ENCODE measurements around the gene GNG14. TPM values are rescaled to one million over a fixed set of nuclear protein-coding genes. Genes with fewer than 3 reads are reported as not detected.
A peak's percentile ranks its signal among the peaks of the same experiment; 100 is the strongest.
"Not testable (repeated sequence)": the region's sequence is repeated elsewhere in the genome, so short reads cannot be mapped to it uniquely, and the experiment has no call there.

Gene GNG14
- polyA plus RNA-seq, 1 donor = 0.33 TPM

DNA sequence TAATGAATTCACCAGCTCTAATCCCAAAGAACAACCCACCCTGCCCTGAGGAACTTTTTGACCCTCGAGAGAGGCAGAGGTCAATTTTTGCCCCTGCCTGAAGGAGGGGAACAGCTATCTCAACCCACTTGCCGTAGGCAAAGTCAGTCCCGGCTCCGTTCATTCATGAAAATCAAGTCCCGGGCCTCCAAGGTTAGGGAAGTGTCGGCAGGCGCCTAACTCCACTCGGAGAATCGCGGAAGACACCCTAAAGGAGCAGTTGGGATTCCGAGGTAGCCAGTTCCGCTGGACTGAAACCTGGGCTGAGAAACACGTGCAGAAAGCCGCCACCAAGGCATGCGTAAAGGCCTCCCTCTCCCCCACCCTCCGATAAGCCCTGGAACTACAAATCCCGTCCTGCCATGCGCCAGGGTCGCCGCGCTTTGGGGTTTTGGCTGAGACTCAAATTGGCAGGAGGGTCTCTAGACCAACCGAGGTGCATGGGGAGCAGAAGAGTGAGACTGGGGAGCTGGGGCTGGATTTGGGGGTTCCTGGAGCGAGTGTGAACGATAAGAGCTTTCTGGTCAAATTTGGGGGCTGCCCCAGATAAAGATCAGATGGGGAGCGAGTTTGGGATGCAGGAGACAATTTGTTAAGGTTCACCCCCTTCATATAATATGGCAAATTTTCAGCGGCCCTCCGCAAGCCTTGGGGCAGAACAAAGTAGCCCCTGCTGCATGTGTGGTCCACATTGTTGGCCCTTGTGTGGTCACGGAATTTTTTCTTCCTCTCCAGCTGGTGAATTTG lies 36.0 kb downstream of the GNG14 start, which contains the start of gene TNPO2:
Gene TNPO2, minus strand, starts transcription at position 292 of the 786 bp plus-strand sequence. CDS start 2,955 bp downstream, outside the sequence.
- Histone ChIP-seq H3K4me1 (ENCODE audit: control insufficient read depth, insufficient read depth, low read length) (peaks cover 9% of the 10 kb centered on the region), H3K27me3 (ENCODE audit: control insufficient read depth, insufficient read depth, low read length) (no peaks in the 10 kb centered on the region), H3K4me3 (ENCODE audit: low read length) (peak within 1 kb of the TSS; percentile 83), H3K27ac (ENCODE audit: low read length) (peak within 1 kb of the TSS; percentile 69), H3K36me3 (ENCODE audit: control insufficient read depth, insufficient read depth, low read length) (peaks cover 17% of the 10 kb centered on the region), H3K9me3 (ENCODE audit: control insufficient read depth, low read depth, low read length) (no peaks in the 10 kb centered on the region)
- no CpG with 5 or more reads among the region's 28 CpGs for WGBS (ENCODE audit: insufficient coverage, low lambda C conversion rate)
- DNase-seq = peak; percentile 60 to 74

DNA sequence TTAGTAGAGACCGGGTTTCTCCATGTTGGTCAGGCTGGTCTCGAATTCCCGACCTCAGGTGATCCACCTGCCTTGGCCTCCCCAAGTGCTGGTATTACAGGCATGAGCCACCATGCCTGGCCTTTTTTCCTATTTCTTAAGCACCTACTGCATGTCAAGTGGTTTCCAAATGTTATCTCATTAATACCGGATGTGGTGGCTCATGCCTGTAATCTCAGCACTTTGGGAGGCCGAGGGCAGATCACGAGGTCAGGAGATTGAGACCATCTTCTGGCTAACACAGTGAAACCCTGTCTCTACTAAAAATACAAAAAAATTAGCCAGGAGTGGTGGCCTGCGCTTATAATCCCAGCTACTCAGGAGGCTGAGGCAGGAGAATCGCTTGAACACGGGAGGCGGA lies 37.8 kb downstream of the GNG14 start:
- not testable (repeated sequence) for H3K4me1 ChIP-seq (ENCODE audit: control insufficient read depth, insufficient read depth, low read length); DNase-seq; H3K27me3 ChIP-seq (ENCODE audit: control insufficient read depth, insufficient read depth, low read length); H3K27ac ChIP-seq (ENCODE audit: low read length); H3K4me3 ChIP-seq (ENCODE audit: low read length); H3K9me3 ChIP-seq (ENCODE audit: control insufficient read depth, low read depth, low read length)
- H3K36me3 ChIP-seq (ENCODE audit: control insufficient read depth, insufficient read depth, low read length) = peaks cover 20% of the 10 kb centered on the region
- WGBS (ENCODE audit: insufficient coverage, low lambda C conversion rate) = no CpG with 5 or more reads among the region's 10 CpGs

DNA sequence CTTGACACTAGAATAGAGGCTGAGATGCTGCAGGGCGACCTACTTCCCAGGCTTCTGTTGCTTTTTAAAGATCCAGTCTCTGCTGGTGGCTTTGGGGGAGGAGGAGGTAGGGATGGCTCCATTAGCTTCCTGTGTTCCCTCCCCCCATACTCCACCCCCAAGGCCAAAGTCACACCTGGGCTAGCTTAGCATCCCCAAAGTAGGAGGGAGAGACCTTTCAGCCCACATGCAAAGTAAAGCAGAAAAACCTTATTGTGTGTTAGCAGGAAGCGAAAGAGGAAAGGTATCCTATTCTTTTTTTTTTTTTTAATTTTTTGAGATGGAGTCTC lies 39.2 kb downstream of the GNG14 start:
- Histone ChIP-seq H3K27ac (ENCODE audit: low read length) (no peak overlapping the region), H3K4me1 (ENCODE audit: control insufficient read depth, insufficient read depth, low read length) (peaks cover 4% of the 10 kb centered on the region), H3K27me3 (ENCODE audit: control insufficient read depth, insufficient read depth, low read length) (no peaks in the 10 kb centered on the region), H3K36me3 (ENCODE audit: control insufficient read depth, insufficient read depth, low read length) (peaks cover 26% of the 10 kb centered on the region), H3K4me3 (ENCODE audit: low read length) (no peak overlapping the region), H3K9me3 (ENCODE audit: control insufficient read depth, low read depth, low read length) (no peaks in the 10 kb centered on the region)
- WGBS (ENCODE audit: insufficient coverage, low lambda C conversion rate) = no CpG with 5 or more reads among the region's 2 CpGs
- DNase-seq = no peak

DNA sequence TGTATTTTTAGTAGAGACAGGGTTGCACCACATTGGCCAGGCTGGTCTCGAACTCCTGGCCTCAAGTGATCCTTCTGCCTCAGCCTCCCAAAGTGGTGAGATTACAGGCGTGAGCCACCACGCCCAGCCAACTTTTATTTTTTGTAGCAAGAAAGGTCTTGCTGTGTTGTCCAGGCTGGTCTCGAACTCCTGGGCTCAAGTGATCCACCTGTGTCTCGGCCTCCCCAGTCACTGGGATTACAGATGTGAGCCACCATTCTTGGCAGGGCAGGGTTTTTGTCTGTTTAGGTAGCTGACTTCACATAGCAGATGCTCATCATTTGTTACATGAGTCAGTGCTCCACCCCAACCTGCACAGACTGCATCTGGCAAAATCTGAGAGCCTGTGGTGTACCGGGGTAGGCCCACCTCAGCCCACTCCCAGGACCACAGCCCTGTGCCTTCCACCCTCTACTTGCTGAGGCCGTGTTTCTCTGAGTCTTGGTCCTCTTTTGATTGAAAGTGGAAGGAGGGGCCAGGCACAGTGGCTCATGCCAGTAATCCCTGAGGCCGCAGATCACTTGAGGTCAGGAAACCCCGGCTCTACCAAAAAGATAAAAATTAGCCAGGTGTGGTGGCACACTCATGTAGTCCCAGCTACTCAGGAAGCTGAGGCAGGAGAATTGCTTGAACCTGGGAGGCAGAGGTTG lies 40.1 kb downstream of the GNG14 start:
- DNase-seq = no peak
- WGBS (ENCODE audit: insufficient coverage, low lambda C conversion rate) = 80% methylated on average over 1 of the region's 9 CpGs
- H3K4me3 ChIP-seq (ENCODE audit: low read length) = no peak overlapping the region
- peaks cover 12% of the 10 kb centered on the region for H3K4me1 ChIP-seq (ENCODE audit: control insufficient read depth, insufficient read depth, low read length)
- no peaks in the 10 kb centered on the region for H3K9me3 ChIP-seq (ENCODE audit: control insufficient read depth, low read depth, low read length)
- H3K36me3 ChIP-seq (ENCODE audit: control insufficient read depth, insufficient read depth, low read length) = peaks cover 29% of the 10 kb centered on the region
- no peaks in the 10 kb centered on the region for H3K27me3 ChIP-seq (ENCODE audit: control insufficient read depth, insufficient read depth, low read length)
- H3K27ac ChIP-seq (ENCODE audit: low read length) = no peak overlapping the region

DNA sequence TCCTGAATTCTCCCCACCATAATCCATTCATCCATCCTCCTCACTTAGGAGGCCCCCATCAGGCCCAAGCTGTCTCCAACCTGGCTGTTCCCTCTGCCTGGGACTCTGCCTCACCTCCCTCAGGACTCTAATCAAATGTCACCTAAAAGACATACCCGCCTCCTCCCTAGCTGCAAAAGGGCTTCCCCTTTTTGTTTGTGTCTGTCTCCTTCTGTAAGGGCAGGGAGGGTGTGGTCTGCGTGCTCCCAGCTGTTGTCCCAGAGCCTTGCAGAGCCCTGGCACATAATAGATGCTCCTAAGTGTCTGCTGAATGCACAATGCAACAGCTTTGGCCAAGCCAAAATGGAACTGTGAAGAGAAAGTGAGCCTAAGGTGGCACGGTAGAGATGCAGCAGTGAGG lies 42.3 kb downstream of the GNG14 start:
- no peak for DNase-seq
- Histone ChIP-seq H3K36me3 (ENCODE audit: control insufficient read depth, insufficient read depth, low read length) (peaks cover 29% of the 10 kb centered on the region), H3K27ac (ENCODE audit: low read length) (no peak overlapping the region), H3K27me3 (ENCODE audit: control insufficient read depth, insufficient read depth, low read length) (no peaks in the 10 kb centered on the region), H3K9me3 (ENCODE audit: control insufficient read depth, low read depth, low read length) (no peaks in the 10 kb centered on the region), H3K4me3 (ENCODE audit: low read length) (no peak overlapping the region), H3K4me1 (ENCODE audit: control insufficient read depth, insufficient read depth, low read length) (peaks cover 12% of the 10 kb centered on the region)
- WGBS (ENCODE audit: insufficient coverage, low lambda C conversion rate) = no CpG with 5 or more reads among the region's 3 CpGs

DNA sequence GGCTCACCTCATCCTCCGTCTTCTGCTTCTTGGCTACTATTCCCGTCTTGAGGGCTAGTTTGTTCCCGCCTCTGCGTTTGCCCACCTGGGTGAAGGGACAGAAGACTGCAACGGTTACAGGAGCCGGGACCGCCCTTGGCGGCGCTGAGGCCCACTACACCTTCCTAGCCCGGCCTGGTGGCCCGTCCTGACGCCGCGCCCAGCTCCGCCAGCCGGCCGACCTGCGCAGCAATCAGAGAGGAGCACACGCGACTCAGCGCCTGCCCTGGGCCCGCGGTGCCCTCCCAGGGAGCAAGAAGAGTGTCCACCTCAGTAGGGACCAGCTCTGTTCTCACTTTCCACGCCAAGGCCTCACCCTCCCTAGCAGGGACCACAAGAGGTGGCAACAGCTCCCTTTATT lies 43.5 kb downstream of the GNG14 start:
- Histone ChIP-seq H3K9me3 (ENCODE audit: control insufficient read depth, low read depth, low read length) (no peaks in the 10 kb centered on the region), H3K27ac (ENCODE audit: low read length) (no peak overlapping the region), H3K36me3 (ENCODE audit: control insufficient read depth, insufficient read depth, low read length) (peaks cover 29% of the 10 kb centered on the region), H3K27me3 (ENCODE audit: control insufficient read depth, insufficient read depth, low read length) (no peaks in the 10 kb centered on the region), H3K4me3 (ENCODE audit: low read length) (no peak overlapping the region), H3K4me1 (ENCODE audit: control insufficient read depth, insufficient read depth, low read length) (peaks cover 12% of the 10 kb centered on the region)
- WGBS (ENCODE audit: insufficient coverage, low lambda C conversion rate) = no CpG with 5 or more reads among the region's 24 CpGs
- DNase-seq = no peak

DNA sequence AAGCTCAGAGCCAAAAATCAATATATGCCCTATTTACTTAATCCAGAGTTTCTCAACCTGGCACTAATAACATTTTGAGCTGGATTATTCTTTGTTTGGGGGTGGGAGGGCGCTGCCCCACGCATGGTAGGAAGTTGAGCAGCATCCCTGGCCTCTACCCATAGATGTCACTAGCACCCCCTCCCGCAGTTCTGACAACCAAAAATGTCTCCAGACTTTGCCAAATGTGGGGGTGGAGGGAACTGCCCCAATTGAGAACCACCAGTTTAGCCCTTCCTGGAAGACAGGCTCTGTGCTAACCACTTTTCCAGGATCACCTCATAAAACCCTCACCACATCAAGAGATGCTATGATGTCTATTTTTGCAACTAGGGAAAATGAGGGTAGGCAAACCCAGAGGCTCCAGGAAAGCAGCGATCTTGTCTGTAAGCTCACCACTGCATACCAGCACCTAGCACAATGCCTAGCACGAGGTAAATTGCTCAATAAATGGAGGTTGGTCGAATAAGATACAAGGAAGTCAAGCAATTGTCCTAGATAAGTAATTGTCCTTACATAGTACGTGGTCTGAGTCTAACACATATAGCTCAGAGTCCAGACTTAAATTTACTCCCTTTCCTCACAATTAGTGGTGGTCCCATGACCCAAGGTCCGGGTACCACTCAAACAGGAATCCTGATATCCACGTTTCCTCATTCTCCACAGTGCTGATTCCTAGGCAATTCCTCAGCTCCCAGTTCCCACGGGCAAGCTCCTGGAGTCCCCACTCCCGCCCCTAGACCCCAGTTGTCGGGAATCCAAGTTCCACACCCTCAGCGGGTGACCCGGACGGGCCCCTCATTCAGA lies 45.8 kb downstream of the GNG14 start:
- DNase-seq = peak in 1 of 2 donors; percentile 43
- H3K36me3 ChIP-seq (ENCODE audit: control insufficient read depth, insufficient read depth, low read length) = peaks cover 25% of the 10 kb centered on the region
- H3K4me1 ChIP-seq (ENCODE audit: control insufficient read depth, insufficient read depth, low read length) = peaks cover 19% of the 10 kb centered on the region
- peak overlapping the region; percentile 84 for H3K27ac ChIP-seq (ENCODE audit: low read length)
- peak overlapping the region; percentile 81 for H3K4me3 ChIP-seq (ENCODE audit: low read length)
- no peaks in the 10 kb centered on the region for H3K27me3 ChIP-seq (ENCODE audit: control insufficient read depth, insufficient read depth, low read length)
- H3K9me3 ChIP-seq (ENCODE audit: control insufficient read depth, low read depth, low read length) = no peaks in the 10 kb centered on the region
- no CpG with 5 or more reads among the region's 15 CpGs for WGBS (ENCODE audit: insufficient coverage, low lambda C conversion rate)

DNA sequence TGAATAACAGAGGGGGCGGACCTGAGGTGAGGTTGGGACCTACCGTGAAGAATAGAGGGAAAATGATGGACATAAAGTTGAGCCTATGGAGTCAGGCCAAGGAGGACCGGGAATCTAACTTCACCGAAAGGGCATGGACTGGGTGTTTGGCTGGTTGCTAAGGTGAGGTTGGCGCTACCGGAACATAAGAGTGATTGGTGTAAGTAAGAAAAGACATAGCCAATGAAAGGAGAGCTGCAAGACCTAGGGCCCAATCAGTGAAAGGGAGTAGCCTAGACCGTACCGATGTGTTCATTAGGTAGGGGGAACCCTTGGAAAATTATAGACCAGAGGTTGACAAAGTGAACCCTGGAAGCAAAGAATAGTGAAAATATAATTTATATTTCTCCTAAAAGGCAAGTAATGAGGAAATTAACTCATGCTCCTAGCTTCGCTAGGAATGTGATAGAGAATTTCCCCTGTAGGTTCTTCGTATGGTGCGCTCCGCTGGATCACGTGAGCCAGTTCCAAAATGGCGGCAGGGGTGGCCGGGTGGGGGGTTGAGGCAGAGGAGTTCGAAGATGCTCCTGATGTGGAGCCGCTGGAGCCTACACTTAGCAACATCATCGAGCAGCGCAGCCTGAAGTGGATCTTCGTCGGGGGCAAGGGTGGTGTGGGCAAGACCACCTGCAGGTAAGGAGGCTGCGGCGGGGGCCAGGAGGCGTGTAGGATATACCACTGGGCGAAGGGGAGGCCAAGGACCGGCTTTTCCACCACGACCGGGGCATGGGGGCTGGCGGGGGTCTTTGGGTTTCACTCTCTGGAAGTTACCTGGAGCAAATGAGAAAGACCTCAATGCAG lies 49.4 kb downstream of the GNG14 start, which contains the start of gene GET3:
Gene GET3, plus strand, starts transcription at position 503 of the 840 bp plus-strand sequence. Its CDS starts 9 bp downstream, at position 512.
- peak; percentile 98 to 100 for DNase-seq
- peaks cover 17% of the 10 kb centered on the region for H3K4me1 ChIP-seq (ENCODE audit: control insufficient read depth, insufficient read depth, low read length)

DNA sequence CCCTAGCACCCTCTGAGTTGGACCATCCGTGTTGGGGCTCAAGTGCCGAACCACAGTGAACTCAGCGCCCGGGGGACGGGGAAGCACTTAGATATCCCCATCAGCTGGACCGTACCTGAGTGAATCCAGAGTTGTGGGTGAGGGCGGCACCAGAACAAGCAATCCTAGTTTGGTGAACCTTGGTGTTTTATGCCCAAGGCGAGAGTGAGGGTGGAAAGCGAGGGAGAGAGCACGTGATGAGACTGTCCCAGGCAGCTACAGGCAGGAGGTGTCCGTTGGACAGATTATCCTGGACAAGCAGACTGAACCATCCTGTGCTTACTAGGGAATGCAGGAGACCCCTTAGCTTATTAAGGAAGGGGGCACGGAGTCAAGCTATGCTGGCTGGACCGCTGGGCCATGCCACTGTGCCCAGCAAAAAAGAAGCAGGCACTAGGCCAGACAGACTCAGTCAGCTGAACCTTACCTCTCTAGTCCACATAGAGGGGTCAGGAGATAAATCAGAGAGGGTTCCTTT lies 50.1 kb downstream of the GNG14 start:
- peaks cover 24% of the 10 kb centered on the region for H3K36me3 ChIP-seq (ENCODE audit: control insufficient read depth, insufficient read depth, low read length)
- H3K27me3 ChIP-seq (ENCODE audit: control insufficient read depth, insufficient read depth, low read length) = no peaks in the 10 kb centered on the region
- H3K9me3 ChIP-seq (ENCODE audit: control insufficient read depth, low read depth, low read length) = no peaks in the 10 kb centered on the region
- peaks cover 11% of the 10 kb centered on the region for H3K4me1 ChIP-seq (ENCODE audit: control insufficient read depth, insufficient read depth, low read length)
- no CpG with 5 or more reads among the region's 13 CpGs for WGBS (ENCODE audit: insufficient coverage, low lambda C conversion rate)
- H3K27ac ChIP-seq (ENCODE audit: low read length) = no peak overlapping the region
- DNase-seq = no peak
- peak overlapping the region; percentile 87 for H3K4me3 ChIP-seq (ENCODE audit: low read length)

More for the DNA sequence above, 49.4 kb downstream of the GNG14 start, which contains the start of gene GET3:
- Histone ChIP-seq H3K27ac (ENCODE audit: low read length) (peak within 1 kb of the TSS; percentile 85), H3K27me3 (ENCODE audit: control insufficient read depth, insufficient read depth, low read length) (no peaks in the 10 kb centered on the region), H3K36me3 (ENCODE audit: control insufficient read depth, insufficient read depth, low read length) (peaks cover 22% of the 10 kb centered on the region), H3K4me3 (ENCODE audit: low read length) (peak within 1 kb of the TSS; percentile 87), H3K9me3 (ENCODE audit: control insufficient read depth, low read depth, low read length) (no peaks in the 10 kb centered on the region)
- WGBS (ENCODE audit: insufficient coverage, low lambda C conversion rate) = 0% methylated on average over 4 of the region's 29 CpGs
